Stimulated activated CD4-positive, alpha-beta T cell treated with anti-CD3 and anti-CD28 coated beads, TNF-alpha, amount 100 ng/mL, for 4 hours (primary cell): Measurements from ENCODE around the gene GBP2.

ENCODE experiments used
- DNase-seq, 3 experiments: peaks; one replicate each; pipeline ENCODE4 v3.0.0-alpha.2; 2020; ENCODE audit warnings: low read depth in 3 of 3

Gene GBP2

DNA sequence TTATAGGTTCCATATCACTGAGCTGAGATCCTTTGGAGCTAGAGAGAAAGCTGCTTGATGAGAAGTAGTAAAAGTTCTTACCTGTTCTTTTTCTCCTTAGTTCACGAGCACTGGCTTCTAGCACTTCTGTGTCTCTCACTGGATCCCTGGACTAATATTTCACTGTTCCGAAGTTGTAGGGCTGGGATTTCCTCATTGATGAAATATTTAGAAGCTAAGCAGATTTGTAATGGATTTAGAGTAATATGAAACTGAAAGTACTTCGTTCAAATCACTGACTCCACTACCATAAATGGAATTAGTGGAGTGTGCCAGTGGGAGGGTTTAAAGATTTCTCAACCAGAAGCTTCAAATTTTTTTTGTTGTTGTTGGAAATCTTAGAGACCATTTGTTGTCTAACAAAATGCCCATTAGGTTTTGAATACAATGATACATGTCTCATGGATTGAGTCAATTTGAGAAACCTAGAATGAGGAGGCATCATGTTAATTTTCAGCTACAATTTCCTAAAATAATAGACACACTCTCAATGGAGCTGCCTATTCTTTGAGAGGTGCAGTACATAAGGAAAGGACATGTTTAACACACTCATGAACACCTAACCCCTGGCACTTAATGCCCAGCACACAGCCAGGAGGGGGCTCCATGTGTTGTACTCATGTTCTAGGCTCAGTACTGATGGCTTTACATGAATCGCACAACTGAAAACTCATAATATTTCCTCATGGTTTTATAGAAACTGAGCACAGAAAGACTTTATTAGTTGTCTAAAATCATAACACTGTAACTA lies 60.6 kb downstream of the GBP2 start, which contains the start of gene GBP1:
Gene GBP1, minus strand, starts transcription at position 130 of the 790 bp plus-strand sequence. CDS start 1,974 bp downstream, outside the sequence.
- no peak for DNase-seq

DNA sequence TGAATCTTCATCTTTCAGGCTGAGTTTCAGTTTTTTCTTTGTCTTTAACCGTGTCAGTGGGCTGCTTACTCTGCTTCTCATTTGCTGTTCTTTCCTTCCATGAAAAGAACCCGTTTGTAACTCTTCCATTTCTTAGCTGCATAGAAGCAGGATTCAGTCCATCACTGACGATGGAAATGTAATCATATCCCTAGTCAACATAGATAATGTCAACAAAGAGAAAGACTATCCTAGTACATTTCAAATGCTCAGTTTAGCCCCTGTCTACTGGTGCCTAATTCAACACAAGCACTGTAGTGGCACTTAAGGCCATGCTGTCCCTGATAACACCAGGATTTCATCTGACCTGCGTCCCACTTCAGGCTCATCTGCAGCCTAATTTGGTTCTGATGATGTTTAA lies 61.3 kb downstream of the GBP2 start:
- no peak for DNase-seq

GRCh38 chr1:89063094-89063493 lies 62.8 kb downstream of the GBP2 start:
- no peak for DNase-seq

DNA sequence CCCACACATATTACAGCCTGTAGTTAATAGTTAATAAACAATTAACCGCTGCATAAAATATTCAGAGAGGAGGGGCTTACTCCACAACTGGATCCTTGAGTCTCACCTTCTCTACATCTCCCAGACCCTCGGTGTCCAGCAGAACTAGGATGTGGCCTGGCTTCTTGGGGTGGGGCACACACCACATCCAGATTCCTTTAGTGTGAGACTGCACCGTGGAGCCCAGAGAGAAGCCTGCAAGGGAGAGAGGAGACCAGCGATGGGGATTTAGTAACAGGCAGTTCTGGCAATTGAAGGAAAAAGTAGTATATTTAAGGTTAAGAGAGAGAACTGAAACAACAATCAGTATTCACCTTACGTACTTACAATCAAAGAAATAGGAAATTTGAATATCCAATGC lies 65.8 kb downstream of the GBP2 start:
- no peak for DNase-seq
